ENCODE measurements around the gene CEP89. TPM values are rescaled to one million over a fixed set of nuclear protein-coding genes. Genes with fewer than 3 reads are reported as not detected.

CEP89 gene
- total RNA-seq, 1 experiment from 2014 or later = 21.1 TPM

DNA sequence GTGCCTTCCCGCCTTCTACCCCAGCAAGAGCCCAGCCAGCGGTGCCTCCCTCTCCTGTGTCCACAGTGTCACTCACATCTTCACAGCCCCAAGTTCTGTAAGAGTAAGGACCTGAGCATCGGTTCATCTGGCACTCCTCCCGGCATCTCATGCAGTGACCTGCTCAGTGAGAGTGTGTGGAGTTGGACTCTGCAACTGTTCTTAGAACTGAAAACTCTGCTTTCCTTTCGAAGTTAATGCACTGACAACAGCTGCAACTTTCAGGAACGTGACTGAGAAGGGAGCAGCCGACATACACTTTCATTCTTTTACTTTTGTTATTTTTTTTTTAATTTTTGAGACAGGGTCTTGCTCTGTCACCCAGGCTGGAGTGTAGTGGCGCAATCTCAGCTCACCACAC lies 41.2 kb downstream of the CEP89 start:
- Mint-ChIP-seq H3K27ac (no peak overlapping the region), H3K4me3 (no peak overlapping the region), H3K36me3 (peaks cover 23% of the 10 kb centered on the region), H3K4me1 (no peaks in the 10 kb centered on the region), H3K9me3 (peaks cover 10% of the 10 kb centered on the region), H3K27me3 (ENCODE audit: low read depth) (no peaks in the 10 kb centered on the region)
- no peak for ATAC-seq
- TF ChIP-seq, protein P1, sequence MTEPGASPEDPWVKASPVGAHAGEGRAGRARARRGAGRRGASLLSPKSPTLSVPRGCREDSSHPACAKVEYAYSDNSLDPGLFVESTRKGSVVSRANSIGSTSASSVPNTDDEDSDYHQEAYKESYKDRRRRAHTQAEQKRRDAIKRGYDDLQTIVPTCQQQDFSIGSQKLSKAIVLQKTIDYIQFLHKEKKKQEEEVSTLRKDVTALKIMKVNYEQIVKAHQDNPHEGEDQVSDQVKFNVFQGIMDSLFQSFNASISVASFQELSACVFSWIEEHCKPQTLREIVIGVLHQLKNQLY (CRISPR knock-in tag; IDR thresholded peaks at IDR 0.05) = no peak
- no peak for TF ChIP-seq NFATC4 (CRISPR knock-in tag; IDR thresholded peaks at IDR 0.05)
- no peak for TF ChIP-seq FOXP1 (CRISPR knock-in tag; IDR thresholded peaks at IDR 0.05; ENCODE audit: borderline replicate concordance)
- TF ChIP-seq PRRX2 (CRISPR knock-in tag; IDR thresholded peaks at IDR 0.05) = no peak
- TF ChIP-seq, protein P2, sequence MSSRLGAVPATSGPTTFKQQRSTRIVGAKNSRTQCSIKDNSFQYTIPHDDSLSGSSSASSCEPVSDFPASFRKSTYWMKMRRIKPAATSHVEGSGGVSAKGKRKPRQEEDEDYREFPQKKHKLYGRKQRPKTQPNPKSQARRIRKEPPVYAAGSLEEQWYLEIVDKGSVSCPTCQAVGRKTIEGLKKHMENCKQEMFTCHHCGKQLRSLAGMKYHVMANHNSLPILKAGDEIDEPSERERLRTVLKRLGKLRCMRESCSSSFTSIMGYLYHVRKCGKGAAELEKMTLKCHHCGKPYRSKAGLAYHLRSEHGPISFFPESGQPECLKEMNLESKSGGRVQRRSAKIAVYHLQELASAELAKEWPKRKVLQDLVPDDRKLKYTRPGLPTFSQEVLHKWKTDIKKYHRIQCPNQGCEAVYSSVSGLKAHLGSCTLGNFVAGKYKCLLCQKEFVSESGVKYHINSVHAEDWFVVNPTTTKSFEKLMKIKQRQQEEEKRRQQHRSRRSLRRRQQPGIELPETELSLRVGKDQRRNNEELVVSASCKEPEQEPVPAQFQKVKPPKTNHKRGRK (CRISPR knock-in tag; IDR thresholded peaks at IDR 0.05; ENCODE audit: borderline replicate concordance) = no peak
- TF ChIP-seq MXD4 (CRISPR knock-in tag; IDR thresholded peaks at IDR 0.05; ENCODE audit: borderline replicate concordance) = no peak
- no peak for TF ChIP-seq ZNF219 (CRISPR knock-in tag; IDR thresholded peaks at IDR 0.05; ENCODE audit: borderline replicate concordance)
- no peak for TF ChIP-seq CREB1 (CRISPR knock-in tag; IDR thresholded peaks at IDR 0.05)
- TF ChIP-seq, protein P3, sequence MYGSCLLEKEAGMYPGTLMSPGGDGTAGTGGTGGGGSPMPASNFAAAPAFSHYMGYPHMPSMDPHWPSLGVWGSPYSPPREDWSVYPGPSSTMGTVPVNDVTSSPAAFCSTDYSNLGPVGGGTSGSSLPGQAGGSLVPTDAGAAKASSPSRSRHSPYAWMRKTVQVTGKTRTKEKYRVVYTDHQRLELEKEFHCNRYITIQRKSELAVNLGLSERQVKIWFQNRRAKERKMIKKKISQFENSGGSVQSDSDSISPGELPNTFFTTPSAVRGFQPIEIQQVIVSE (CRISPR knock-in tag; IDR thresholded peaks at IDR 0.05; ENCODE audit: borderline replicate concordance) = no peak
- TF ChIP-seq ETV6 (CRISPR knock-in tag; IDR thresholded peaks at IDR 0.05) = no peak
- no peak for TF ChIP-seq NR2C2 (CRISPR knock-in tag; IDR thresholded peaks at IDR 0.05)
- no peak for TF ChIP-seq NFE2L1 (CRISPR knock-in tag; IDR thresholded peaks at IDR 0.05)
- TF ChIP-seq STAT6 (CRISPR knock-in tag; conservative IDR thresholded peaks at IDR 0.05; ENCODE audit: low read depth) = no peak
- no peak for TF ChIP-seq ZNF263 (CRISPR knock-in tag; IDR thresholded peaks at IDR 0.05; ENCODE audit: low read depth)
- TF ChIP-seq, protein P4, sequence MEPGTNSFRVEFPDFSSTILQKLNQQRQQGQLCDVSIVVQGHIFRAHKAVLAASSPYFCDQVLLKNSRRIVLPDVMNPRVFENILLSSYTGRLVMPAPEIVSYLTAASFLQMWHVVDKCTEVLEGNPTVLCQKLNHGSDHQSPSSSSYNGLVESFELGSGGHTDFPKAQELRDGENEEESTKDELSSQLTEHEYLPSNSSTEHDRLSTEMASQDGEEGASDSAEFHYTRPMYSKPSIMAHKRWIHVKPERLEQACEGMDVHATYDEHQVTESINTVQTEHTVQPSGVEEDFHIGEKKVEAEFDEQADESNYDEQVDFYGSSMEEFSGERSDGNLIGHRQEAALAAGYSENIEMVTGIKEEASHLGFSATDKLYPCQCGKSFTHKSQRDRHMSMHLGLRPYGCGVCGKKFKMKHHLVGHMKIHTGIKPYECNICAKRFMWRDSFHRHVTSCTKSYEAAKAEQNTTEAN (CRISPR knock-in tag; IDR thresholded peaks at IDR 0.05) = no peak
- TF ChIP-seq RELA (CRISPR knock-in tag; IDR thresholded peaks at IDR 0.05; ENCODE audit: borderline replicate concordance) = no peak
- no peak for TF ChIP-seq NR3C1 (CRISPR knock-in tag; conservative IDR thresholded peaks at IDR 0.05; ENCODE audit: low read depth)
- no peak for TF ChIP-seq MYBL2 (CRISPR knock-in tag; IDR thresholded peaks at IDR 0.05)
- TF ChIP-seq MAX (CRISPR knock-in tag; IDR thresholded peaks at IDR 0.05) = no peak
- TF ChIP-seq, protein P5, sequence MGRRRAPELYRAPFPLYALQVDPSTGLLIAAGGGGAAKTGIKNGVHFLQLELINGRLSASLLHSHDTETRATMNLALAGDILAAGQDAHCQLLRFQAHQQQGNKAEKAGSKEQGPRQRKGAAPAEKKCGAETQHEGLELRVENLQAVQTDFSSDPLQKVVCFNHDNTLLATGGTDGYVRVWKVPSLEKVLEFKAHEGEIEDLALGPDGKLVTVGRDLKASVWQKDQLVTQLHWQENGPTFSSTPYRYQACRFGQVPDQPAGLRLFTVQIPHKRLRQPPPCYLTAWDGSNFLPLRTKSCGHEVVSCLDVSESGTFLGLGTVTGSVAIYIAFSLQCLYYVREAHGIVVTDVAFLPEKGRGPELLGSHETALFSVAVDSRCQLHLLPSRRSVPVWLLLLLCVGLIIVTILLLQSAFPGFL (CRISPR knock-in tag; IDR thresholded peaks at IDR 0.05; ENCODE audit: borderline replicate concordance) = no peak
- ChIA-PET CTCF (no interaction called here), POLR2A (no interaction called here)
- DNase-seq (ENCODE audit: low spot score) = no peak
